Medulla oblongata (tissue), 1 donor: ENCODE measurements around the gene VEGFC.

Experiments used
- DNase-seq: peaks from one replicate; pipeline ENCODE4 v3.0.0-alpha.2; 2015; ENCODE audit errors: extremely low spot score

VEGFC gene

DNA sequence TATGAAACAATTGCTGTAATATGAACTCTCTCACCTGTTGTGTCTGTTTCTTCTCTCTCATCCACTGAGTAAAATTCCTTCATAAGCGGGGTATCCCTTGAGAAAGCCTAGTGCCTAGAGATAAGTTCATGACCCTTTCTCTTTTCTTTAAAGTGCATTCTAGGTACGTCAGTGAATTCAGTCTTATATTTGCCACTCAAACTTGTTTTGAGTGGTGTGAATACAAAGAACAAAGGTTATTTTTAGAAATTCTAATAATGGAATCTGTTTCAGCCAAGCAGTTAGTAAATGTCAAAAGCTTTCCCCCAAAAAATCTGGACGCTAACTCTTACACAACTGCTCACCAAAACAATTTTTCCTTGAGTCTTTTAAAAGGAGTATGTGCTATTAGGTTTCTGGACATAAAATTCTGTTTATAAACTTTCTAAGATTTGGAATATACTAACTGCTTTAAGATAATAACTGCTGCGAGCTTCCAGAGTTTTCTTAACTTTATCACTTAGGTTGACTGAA, 112.0 kb downstream of the VEGFC start:
- no peak for DNase-seq

DNA sequence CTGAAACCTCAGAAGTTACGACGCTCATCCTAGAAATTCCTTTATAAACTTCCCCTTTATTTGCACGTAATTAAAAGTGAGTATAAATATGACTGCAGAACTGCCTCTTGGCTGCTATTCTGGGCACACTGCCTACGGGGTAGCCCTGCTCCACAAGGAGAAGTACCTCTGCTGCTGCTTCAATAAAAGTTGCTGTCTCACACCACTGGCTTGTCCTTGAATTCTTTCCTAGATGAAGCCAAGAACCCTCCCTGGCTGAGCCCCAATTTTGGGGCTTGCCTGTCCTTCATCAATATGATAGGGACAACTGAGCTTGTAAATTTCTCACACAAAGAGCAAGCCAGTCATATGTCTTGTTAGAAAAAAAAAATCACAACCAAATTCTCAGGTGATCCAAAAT, 115.8 kb downstream of the VEGFC start:
- no peak for DNase-seq

DNA sequence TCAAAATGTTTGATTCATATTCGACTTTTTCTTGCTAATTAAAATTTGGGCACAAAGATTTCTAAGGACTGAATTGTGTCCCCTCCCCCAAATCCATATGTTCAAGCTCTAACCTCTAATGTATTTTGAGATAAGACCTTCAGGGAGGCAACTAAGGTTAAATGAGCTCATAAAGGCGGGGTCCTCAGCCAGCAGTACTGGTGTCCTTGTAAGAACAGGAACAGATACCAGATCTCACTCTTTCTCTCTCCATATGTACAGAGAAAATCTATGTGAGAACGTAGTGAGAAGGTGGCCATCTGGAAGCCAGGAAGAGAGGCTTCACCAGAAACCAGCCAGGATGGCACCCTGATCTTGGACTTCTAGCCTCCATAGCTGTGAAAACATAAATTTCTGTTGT, 116.9 kb downstream of the VEGFC start:
- no peak for DNase-seq

DNA sequence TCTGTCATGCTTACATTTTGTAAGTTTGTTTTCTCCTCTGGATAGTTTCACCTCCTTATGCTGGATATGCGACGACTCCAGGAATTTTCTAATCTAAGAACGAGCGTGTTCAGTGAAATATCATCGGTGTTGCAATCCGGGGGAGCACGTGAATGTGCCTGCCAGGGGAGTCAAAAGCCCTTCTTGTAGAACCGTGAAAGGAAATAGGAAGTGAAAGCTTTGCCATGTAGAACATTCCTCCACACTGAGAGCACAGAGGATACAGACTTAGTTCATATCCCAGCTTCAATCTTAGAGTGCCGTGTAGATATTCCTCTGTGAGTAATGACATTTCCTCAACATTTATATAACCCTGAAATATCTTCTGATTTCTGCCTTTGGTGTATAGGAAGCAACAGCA, 121.2 kb downstream of the VEGFC start:
- DNase-seq = no peak

DNA sequence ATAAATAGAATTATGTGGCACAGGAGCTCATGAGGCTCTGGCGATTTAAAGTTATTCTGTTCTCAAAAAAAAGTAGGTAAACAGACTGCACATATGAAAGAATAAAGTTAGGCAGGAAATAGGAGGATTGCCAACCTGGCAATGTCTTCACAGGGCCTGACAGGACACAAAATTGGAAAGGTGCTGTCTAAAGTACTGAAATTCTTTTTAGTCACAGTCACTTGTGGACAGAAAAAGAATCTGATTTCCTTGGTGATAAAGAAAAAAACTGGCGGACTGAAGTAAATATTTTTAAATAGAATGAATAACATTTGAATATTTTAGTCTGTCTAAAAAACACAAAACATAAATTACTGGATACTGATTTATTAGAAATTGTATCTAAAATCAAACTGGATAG, 124.4 kb downstream of the VEGFC start:
- no peak for DNase-seq

DNA sequence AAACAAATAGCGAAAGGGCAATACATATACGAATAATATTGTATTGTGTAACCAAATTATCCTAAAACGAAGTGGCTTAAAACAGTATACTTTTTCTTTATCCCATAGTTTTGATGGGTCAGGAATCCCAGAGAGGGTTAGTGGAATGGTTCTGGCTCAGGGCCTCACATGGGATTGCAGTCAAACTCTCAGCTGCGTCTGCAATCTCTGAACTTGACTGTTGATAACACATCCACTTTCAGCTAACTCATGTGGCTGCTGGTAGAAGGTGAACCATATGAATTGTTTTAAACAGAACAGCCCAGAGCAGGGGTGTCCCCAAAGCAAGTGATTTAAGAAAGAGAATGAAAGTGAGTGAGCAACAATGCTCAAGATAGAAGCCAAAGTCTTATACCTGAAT, 127.8 kb downstream of the VEGFC start:
- DNase-seq = no peak

DNA sequence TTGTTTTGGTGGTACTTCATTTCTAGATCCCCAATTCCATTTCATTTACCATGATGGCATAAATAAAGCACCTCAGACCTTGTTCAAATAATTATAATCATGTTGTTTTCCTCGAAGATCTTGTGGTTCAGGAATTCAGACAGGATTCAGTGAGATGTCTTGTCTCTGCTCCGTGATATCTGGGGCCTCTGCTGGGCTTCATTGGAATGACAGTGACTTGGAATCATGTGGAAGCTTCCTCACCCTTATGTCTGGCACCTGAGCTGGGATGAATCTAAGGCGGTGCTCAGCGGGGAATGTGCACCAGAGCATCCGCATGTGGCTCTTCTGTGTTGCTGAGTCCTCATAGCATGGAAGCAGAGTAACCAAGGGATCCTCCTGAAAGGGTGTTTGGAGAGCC, 132.2 kb downstream of the VEGFC start:
- DNase-seq = no peak

DNA sequence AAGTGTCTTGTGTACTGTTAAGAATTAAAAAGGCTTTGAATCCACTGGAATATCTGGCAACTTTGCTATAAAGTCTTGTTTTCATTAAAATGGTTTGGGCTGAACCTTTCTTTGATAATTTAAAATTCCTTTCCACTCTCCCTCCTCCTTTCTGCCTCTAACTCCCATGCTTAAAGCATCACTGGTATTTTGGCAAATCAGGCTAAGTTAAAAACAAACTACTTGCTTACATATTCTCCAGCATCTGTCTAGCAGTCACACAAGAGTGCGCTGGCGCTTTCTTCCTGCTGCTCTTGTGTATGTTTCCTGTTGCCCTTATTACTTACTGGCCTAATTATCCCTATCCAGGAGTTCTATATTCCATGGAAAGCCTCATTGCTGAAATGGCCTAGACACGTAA, 136.6 kb downstream of the VEGFC start:
- DNase-seq = no peak

DNA sequence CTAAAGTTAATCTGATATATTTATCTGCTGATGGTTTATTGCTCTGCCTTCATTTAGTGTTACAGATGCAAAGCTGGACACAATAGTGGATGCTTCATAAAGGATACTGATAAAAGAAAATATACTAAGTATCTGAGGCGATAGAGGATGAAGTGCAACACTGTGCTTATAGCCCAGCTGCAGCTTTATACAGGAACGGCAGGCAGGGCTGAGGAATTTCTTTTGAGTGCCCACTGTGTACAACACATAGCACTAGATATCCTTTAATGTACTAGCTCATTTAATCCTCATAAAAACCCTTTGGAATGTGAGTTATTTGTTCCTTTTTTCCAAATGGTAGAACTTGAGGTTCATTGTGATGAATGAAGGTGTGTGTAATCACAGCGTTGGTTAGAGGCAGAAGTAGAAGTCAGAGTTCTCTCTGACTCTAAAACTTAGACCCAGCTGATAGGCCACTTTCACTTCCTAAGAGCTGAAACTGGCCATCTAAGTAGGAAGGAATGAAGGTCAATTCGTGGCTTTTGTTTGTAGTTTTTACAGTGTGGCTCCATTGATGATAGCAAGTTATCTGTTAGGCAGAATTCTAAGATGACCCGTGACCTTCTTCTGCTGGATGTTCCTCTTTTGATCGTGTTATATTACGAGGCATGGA, 138.0 kb downstream of the VEGFC start:
- no peak for DNase-seq

DNA sequence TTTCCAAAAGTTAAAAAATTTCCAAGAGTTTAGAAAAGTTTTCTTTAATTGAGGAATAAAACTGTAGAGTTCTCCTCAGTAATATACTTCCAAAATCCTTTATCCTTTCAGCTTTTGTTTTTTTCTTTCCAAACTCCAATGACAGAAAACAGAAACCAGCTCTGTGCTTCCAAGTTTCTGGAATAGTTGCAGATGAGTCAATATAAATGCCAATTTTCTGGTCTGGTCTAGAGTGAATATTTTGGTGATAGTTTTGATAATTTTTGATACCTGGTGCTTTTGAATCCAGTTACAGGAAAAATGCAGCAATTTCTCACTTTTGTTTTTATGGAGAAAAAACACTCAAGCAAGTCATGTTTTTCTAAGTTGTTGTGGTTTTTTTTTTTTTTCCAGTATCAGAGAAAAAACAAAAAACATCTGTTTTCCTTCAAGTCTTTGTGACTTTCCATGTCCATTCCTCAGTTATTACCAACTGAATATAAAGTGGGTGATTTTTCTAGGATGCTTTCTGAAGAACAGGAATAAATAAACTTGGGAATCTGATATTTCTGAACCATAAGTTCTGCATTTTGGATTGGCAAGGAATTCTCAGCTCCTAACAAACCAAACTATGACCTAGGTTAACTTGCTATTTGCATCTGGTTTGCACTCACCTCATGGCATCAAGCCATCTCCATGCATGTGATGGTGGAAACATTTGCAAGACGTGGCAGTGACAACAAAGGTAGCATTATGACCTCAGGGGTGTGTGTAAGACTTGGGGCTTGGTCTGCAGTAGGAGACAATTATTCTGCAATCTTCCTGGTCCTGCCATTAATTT, 139.1 kb downstream of the VEGFC start:
- DNase-seq = no peak

DNA sequence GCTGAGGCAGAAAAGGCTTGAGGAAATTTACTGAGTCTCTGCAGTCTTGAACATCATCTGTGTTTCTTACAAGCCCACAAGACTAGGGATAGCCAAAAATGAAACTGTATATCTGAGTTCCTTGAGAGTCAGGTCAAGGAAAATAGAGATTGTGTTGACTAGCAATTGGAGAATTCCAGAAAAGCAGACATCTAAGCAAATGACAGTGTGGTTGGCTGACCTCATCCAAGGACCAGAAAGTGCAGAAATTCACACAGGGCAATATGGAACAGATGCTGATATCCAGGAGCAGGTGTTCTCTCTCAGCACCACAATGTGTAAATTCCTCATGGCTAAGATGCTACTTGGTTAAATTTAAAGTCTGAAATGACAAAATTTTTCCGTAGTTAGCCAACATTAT, 146.4 kb downstream of the VEGFC start:
- no peak for DNase-seq

DNA sequence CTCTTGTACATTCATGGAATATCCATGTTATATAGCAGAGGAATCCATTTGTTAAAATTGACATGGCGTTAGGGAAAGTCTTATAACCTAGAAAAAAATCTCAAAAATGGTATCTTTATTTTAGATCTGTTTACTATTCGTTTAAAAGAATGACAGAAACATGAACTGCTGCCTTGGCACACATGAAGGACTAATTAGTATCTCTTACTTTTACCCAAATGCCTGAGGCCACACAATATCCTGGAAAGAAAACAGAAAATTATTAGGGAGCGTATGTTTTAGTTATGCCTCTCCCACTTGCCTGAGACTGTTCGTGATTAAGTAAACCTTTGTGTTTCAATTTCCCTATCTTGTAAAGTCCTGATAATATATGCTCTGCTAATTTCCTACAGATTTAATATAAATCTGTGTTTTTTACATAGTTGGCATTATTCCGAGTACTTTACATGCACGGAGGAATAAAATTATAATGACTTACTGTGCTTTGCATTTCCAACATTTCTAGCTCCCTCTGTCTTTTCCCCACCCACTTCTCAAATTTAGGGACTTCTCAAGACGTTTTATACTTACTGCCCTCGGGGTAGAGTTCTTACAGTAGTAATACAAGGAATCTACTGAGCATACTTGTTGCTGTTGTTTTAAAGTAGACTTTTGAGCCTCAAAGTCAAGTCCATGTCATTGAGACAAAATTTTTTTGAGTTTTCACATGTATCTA, 147.3 kb downstream of the VEGFC start:
- DNase-seq = no peak

DNA sequence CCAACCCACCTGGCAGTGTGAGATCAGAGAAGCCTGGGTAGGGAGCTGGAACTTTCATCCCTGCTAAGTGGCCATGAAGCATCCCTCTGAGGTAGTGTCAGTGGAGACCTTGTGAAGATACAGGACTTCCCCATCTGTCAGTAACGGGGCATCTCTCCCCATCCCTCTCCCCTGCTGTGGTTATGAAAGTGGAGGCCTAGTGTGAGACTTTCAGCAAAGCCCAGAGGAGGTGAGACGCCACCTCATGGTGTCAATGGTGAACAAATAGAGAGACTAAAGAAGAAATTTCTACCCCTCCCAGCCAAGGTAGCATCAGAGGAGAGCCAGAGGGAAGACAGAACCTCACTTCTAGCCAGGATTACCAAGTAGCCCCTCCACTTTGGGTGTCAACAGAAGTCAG, 150.2 kb downstream of the VEGFC start:
- DNase-seq = no peak

DNA sequence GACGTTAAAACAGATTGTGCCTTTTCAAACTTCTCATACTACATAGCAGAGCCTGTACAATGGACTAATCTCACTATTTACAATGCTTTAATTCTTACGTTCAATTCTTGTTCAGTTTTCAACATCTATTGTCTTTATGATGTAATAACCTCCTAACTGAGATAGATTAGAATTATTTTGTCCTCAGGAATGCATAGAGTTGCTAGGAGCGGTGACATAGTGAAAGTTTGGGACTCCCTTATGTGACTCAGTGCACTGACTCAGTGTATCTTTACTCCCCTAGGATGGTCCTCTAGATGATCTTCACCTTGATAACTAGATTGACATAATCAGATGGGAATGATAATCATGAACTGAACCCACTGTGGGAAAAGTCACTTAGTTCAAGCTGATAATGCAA, 151.5 kb downstream of the VEGFC start:
- DNase-seq = no peak

DNA sequence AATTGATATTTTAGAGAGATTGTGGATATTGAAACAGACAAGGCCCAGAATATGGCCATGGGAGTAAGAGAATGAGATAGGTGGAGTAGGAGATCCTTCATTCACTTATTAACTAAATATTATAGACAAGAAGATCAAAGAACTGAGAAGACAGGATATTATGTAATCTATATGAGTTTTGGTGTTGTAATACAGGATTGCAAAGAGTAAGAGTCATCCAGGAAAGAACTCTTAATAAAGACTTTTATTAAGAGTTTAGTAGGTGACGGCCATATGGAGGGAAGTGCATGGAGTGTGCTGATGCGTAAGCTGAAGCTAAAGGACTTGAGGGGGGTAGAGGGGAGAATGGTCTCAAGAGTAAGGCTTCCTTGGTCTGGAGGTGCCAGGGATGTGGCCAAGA, 153.7 kb downstream of the VEGFC start:
- no peak for DNase-seq

DNA sequence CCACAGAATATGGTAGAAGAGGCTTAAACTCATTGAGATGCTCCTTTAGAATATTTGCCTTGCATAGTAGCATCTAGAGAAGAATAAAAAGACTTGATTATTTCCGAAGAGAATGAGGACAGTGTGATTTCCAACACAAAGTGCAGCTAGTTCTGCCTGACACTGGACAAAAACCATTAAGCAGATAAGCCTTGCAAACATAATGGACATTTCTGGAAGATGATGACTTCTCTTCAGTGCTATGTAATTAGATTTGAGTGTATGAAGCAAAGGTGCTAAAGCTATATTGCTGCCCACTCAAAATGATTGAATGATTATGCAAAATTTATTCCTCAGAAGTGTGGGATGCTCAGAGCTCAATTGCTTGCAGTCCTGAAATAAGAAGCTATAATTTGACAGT, 156.4 kb downstream of the VEGFC start:
- DNase-seq = peak; percentile 27

DNA sequence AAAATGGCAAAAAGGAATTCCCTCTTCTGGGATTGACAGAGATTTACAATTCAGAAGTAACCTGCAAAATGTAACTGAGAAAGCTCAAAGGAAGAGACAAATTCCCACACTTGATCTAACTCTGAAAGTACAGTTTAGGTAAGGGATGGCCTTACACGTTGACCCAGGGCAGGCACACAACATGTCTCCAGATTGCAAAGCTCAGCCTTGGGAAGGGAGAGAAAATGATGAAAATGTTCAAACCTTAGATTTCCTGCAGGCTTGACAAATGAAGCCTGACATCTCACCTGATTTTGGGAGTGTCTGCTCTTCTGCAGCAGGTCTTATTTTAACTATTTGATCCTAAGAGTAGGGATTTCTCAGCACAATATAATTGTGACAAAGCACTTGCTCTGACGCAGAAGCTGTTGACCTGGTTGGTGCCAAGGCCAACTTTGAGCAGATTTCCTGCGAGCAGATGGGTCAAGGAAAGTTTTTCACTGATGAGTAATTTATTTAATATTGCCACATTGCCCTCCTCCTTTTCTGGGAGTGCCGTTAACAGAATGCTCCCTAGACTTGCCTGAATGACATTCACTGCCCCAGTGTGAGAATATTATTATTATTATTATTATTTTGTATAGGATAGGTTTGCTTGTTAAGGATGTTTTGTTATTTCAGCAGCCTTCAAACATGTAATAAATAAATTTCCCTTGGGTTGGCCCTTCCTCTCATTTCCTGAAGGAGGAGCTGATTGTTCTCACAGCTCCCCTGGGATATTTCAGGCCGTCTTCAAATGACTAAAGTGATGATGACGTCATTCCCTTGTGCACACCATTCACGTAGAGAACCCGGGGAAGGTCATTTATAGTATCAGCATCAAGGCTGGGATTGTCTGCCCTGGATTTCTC, 157.1 kb downstream of the VEGFC start:
- no peak for DNase-seq
